ENCODE data around the gene ARHGAP9. TPM values are rescaled to one million over a fixed set of nuclear protein-coding genes. Genes with fewer than 3 reads are reported as not detected.
A peak's percentile ranks its signal among the peaks of the same experiment; 100 is the strongest.

ARHGAP9 gene
- total RNA-seq, 3 donors from 2014 or later (not counting 1 experiment from before 2014, with no cell fraction given) = 558 to 1,091 (median 1,015) TPM

DNA sequence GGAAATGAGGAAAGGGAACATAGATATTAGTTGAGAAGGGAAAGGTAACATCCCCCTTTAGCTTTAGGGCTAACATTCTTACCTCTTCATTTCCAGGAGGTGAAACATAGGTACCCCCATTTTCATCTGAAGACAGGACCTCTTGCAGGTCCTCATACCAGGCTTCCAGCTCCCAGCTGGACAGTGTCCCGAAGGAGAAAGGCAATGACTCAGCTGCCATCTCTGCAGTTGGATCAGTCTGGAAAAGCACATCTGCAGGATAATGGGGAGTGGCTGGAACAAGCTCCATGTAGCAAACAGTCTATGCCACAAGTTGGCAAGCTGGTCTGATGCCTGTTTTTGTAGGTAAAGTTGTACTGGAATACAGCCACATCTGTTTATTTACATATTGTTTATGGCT is 37.5 kb upstream of the ARHGAP9 start:
- DNase-seq (no peak), ATAC-seq (no peak)
- Mint-ChIP-seq H3K27ac (peak overlapping the region; percentile 99), H3K27me3 (ENCODE audit: low read depth in 2 of 2) (no peaks in the 10 kb centered on the region), H3K9me3 (no peaks in the 10 kb centered on the region), H3K4me1 (peaks cover 28 to 54% of the 10 kb centered on the region in 2 donors), H3K4me3 (peak overlapping the region; percentile 64), H3K36me3 (peaks cover 16% of the 10 kb centered on the region)
- Histone ChIP-seq H3K4me3 (ENCODE audit: low read length) (no peak overlapping the region), H3K36me3 (ENCODE audit: control insufficient read depth, insufficient read depth, low read length) (peaks cover 60% of the 10 kb centered on the region), H3K9me3 (ENCODE audit: control insufficient read depth, insufficient read depth, low read length) (no peaks in the 10 kb centered on the region), H3K4me1 (ENCODE audit: control insufficient read depth, insufficient read depth, low read length) (peaks cover 37% of the 10 kb centered on the region), H3K27me3 (ENCODE audit: control insufficient read depth, insufficient read depth, low read length) (no peaks in the 10 kb centered on the region), H3K27ac (ENCODE audit: low read length) (no peak overlapping the region)
- TF ChIP-seq, protein P1, sequence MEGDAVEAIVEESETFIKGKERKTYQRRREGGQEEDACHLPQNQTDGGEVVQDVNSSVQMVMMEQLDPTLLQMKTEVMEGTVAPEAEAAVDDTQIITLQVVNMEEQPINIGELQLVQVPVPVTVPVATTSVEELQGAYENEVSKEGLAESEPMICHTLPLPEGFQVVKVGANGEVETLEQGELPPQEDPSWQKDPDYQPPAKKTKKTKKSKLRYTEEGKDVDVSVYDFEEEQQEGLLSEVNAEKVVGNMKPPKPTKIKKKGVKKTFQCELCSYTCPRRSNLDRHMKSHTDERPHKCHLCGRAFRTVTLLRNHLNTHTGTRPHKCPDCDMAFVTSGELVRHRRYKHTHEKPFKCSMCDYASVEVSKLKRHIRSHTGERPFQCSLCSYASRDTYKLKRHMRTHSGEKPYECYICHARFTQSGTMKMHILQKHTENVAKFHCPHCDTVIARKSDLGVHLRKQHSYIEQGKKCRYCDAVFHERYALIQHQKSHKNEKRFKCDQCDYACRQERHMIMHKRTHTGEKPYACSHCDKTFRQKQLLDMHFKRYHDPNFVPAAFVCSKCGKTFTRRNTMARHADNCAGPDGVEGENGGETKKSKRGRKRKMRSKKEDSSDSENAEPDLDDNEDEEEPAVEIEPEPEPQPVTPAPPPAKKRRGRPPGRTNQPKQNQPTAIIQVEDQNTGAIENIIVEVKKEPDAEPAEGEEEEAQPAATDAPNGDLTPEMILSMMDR (IDR thresholded peaks at IDR 0.05) = no peak
- intact Hi-C loops (cut with micrococcal nuclease) = no loop called here
- 52% methylated on average over 1 of the region's 1 CpG for WGBS (ENCODE audit: insufficient coverage)

DNA sequence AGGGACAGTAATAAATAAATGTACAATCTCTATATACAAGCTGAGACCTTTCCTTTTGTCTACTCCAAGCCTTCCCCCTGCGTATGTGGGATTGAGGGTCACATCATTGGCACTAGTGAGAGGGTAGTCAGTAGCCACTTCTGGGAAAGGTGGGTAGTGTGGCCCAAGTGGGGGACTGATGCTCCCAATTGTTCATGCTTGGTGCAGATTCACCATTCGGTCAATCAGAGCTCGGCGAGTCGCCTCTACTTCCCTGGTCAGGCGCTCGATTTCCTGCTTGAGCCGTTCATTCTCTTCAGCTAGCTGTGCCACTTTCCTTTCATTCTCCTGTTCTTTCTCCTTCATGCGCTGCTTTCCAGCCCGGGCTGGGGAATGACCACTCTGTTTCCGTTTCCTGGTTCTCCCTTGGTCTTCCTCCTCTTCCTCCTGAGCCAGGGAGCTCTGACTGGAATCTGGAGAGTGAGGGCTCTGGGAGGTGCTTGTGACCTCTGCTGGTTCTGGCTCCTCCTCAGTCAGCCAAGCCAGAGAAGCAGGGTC is 37.0 kb upstream of the ARHGAP9 start:
- H3K27ac ChIP-seq (ENCODE audit: low read length) = no peak overlapping the region
- no peaks in the 10 kb centered on the region for H3K9me3 ChIP-seq (ENCODE audit: control insufficient read depth, insufficient read depth, low read length)
- no peaks in the 10 kb centered on the region for H3K27me3 ChIP-seq (ENCODE audit: control insufficient read depth, insufficient read depth, low read length)
- intact Hi-C loops (cut with micrococcal nuclease) = no loop called here
- H3K4me3 ChIP-seq (ENCODE audit: low read length) = no peak overlapping the region
- H3K4me1 ChIP-seq (ENCODE audit: control insufficient read depth, insufficient read depth, low read length) = peaks cover 32% of the 10 kb centered on the region
- no peak overlapping the region for H3K4me3 Mint-ChIP-seq
- 93% methylated on average over 10 of the region's 11 CpGs for WGBS (ENCODE audit: insufficient coverage)
- no peaks in the 10 kb centered on the region for H3K9me3 Mint-ChIP-seq
- peaks cover 23 to 49% of the 10 kb centered on the region in 2 donors for H3K4me1 Mint-ChIP-seq
- H3K27me3 Mint-ChIP-seq (ENCODE audit: low read depth in 2 of 2) = no peaks in the 10 kb centered on the region
- H3K27ac Mint-ChIP-seq = peak overlapping the region; percentile 99
- H3K36me3 ChIP-seq (ENCODE audit: control insufficient read depth, insufficient read depth, low read length) = peaks cover 65% of the 10 kb centered on the region
- peaks cover 18% of the 10 kb centered on the region for H3K36me3 Mint-ChIP-seq
- TF ChIP-seq, protein P1 (IDR thresholded peaks at IDR 0.05) = no peak
- ATAC-seq = no peak
- DNase-seq = no peak

DNA sequence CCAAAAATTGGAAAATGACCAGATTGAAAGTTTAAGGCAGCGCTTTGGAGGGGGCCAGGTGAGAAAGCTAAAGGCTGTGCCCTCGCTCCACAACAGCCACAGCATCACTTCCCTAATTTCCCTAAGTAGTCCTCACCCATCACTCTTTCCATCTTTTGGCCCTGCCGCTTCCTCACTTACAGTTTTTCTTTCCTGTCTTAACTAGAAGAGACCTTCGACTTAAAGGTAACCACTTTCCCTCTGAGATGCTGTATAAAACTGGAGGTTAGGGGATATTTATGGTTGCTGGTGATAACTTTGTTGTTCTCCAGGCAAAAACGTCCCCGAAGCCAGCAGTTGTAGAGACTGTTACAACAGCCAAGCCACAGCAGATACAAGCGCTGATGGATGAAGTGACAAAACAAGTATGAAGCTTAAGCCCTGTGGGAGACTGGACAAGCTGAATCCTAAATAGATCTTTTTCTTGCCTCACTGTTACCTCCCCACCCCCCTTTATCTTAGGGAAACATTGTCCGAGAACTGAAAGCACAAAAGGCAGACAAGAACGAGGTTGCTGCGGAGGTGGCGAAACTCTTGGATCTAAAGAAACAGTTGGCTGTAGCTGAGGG is 36.4 kb upstream of the ARHGAP9 start:
- 92% methylated on average over 9 of the region's 11 CpGs for WGBS (ENCODE audit: insufficient coverage)
- Mint-ChIP-seq H3K4me3 (no peak overlapping the region), H3K27me3 (ENCODE audit: low read depth in 2 of 2) (no peaks in the 10 kb centered on the region), H3K36me3 (peaks cover 18% of the 10 kb centered on the region), H3K27ac (peak overlapping the region; percentile 46 to 99), H3K9me3 (no peaks in the 10 kb centered on the region), H3K4me1 (peaks cover 20 to 42% of the 10 kb centered on the region in 2 donors)
- ATAC-seq = no peak
- TF ChIP-seq, protein P1 (IDR thresholded peaks at IDR 0.05) = no peak
- Histone ChIP-seq H3K27ac (ENCODE audit: low read length) (no peak overlapping the region), H3K27me3 (ENCODE audit: control insufficient read depth, insufficient read depth, low read length) (no peaks in the 10 kb centered on the region), H3K4me3 (ENCODE audit: low read length) (no peak overlapping the region), H3K4me1 (ENCODE audit: control insufficient read depth, insufficient read depth, low read length) (peaks cover 26% of the 10 kb centered on the region), H3K36me3 (ENCODE audit: control insufficient read depth, insufficient read depth, low read length) (peaks cover 66% of the 10 kb centered on the region), H3K9me3 (ENCODE audit: control insufficient read depth, insufficient read depth, low read length) (no peaks in the 10 kb centered on the region)
- intact Hi-C loops (cut with micrococcal nuclease) = no loop called here
- DNase-seq = no peak
